Trophoblast cell (in vitro differentiated cells and primary cell): Measurements from ENCODE around the gene SPRYD7.

ENCODE experiments used
- DNase-seq, 2 donors: peaks; one replicate each; pipeline ENCODE4 v3.0.0-alpha.2; 2016
- H2AFZ ChIP-seq: 2 replicates; pipeline ENCODE4 v1.6.1; 2013; ENCODE audit warnings: low read length, moderate library complexity, mild to moderate bottlenecking; ENCODE audit not compliant: insufficient read depth, poor library complexity
- H2AK5ac ChIP-seq: 2 replicates; pipeline ENCODE4 v1.6.1; 2013; ENCODE audit warnings: mild to moderate bottlenecking, low read length
- H2BK120ac ChIP-seq: 2 replicates; pipeline ENCODE4 v1.6.1; 2013; ENCODE audit warnings: low read length, mild to moderate bottlenecking, moderate library complexity; ENCODE audit not compliant: insufficient read depth, poor library complexity
- H2BK12ac ChIP-seq: 2 replicates; pipeline ENCODE4 v1.6.1; 2013; ENCODE audit warnings: mild to moderate bottlenecking, low read length, moderate library complexity
- H2BK5ac ChIP-seq: 2 replicates; pipeline ENCODE4 v1.6.1; 2013; ENCODE audit warnings: low read length, low read depth, moderate library complexity, mild to moderate bottlenecking; ENCODE audit not compliant: poor library complexity
- H3K14ac ChIP-seq: 2 replicates; pipeline ENCODE4 v1.6.1; 2013; ENCODE audit warnings: mild to moderate bottlenecking, low read length
- H3K18ac ChIP-seq: 2 replicates; pipeline ENCODE4 v1.6.1; 2013; ENCODE audit warnings: mild to moderate bottlenecking, low read length
- H3K23ac ChIP-seq: 2 replicates; pipeline ENCODE4 v1.6.1; 2013; ENCODE audit warnings: low read length
- H3K27ac ChIP-seq: 2 replicates; pipeline ENCODE4 v1.5.1; 2013; ENCODE audit warnings: low read depth, mild to moderate bottlenecking, inconsistent platforms, low read length, moderate library complexity
- H3K27me3 ChIP-seq: 2 replicates; pipeline ENCODE4 v1.6.1; 2013; ENCODE audit warnings: inconsistent platforms, mild to moderate bottlenecking, low read length, moderate library complexity; ENCODE audit not compliant: insufficient read depth
- H3K36me3 ChIP-seq, 2 experiments: 1 replicate in 1 of 2; 2 replicates in 1 of 2; pipeline ENCODE4 v1.6.1; 2013; ENCODE audit warnings: low read length in 2 of 2, mild to moderate bottlenecking in 2 of 2, moderate library complexity in 1 of 2; ENCODE audit not compliant: insufficient read depth in 2 of 2, control insufficient read depth in 1 of 2
- H3K4ac ChIP-seq: 2 replicates; pipeline ENCODE4 v1.6.1; 2013; ENCODE audit warnings: low read depth, mild to moderate bottlenecking, low read length, moderate library complexity
- H3K4me1 ChIP-seq, 2 experiments: 1 replicate in 1 of 2; 2 replicates in 1 of 2; pipeline ENCODE4 v1.6.1; 2013; ENCODE audit warnings: low read length in 2 of 2, mild to moderate bottlenecking in 2 of 2, moderate library complexity in 1 of 2; ENCODE audit not compliant: insufficient read depth in 2 of 2, control insufficient read depth in 1 of 2
- H3K4me2 ChIP-seq: 2 replicates; pipeline ENCODE4 v1.6.1; 2013; ENCODE audit warnings: inconsistent platforms, mild to moderate bottlenecking, low read length, moderate library complexity
- H3K4me3 ChIP-seq: 2 replicates; pipeline ENCODE4 v1.5.1; 2013; ENCODE audit warnings: mild to moderate bottlenecking, low read depth, low read length, inconsistent platforms
- H3K79me1 ChIP-seq: one replicate; pipeline ENCODE4 v1.6.1; 2013; ENCODE audit warnings: low read length
- H3K79me2 ChIP-seq: 2 replicates; pipeline ENCODE4 v1.6.1; 2013; ENCODE audit warnings: low read length, mild to moderate bottlenecking; ENCODE audit not compliant: control insufficient read depth, insufficient read depth, poor library complexity
- H3K9ac ChIP-seq: 2 replicates; pipeline ENCODE4 v1.6.1; 2013; ENCODE audit warnings: mild to moderate bottlenecking, low read length
- H3K9me3 ChIP-seq: 2 replicates; pipeline ENCODE4 v1.6.1; 2013; ENCODE audit warnings: low read depth, mild to moderate bottlenecking, control low read depth, inconsistent platforms, low read length; ENCODE audit not compliant: insufficient read depth
- H4K12ac ChIP-seq: 2 replicates; pipeline ENCODE4 v1.6.1; 2013; ENCODE audit warnings: low read depth, mild to moderate bottlenecking, low read length, moderate library complexity
- H4K8ac ChIP-seq: 2 replicates; pipeline ENCODE4 v1.6.1; 2013; ENCODE audit warnings: low read depth, mild to moderate bottlenecking, low read length, moderate library complexity
- H4K91ac ChIP-seq: one replicate; pipeline ENCODE4 v1.6.1; 2013; ENCODE audit warnings: low read depth, mild to moderate bottlenecking, low read length, moderate library complexity
- WGBS: extraction: QIAGEN DNeasy Blood & Tissue Kit; methylation state at CpG from one replicate; pipeline ENCODE4 v1.1.7; 2013; ENCODE audit warnings: missing lambda C conversion rate; ENCODE audit not compliant: insufficient read length, insufficient coverage; ENCODE audit errors: extremely low coverage; 5-methylcytosine and 5-hydroxymethylcytosine counted together

Gene SPRYD7

DNA sequence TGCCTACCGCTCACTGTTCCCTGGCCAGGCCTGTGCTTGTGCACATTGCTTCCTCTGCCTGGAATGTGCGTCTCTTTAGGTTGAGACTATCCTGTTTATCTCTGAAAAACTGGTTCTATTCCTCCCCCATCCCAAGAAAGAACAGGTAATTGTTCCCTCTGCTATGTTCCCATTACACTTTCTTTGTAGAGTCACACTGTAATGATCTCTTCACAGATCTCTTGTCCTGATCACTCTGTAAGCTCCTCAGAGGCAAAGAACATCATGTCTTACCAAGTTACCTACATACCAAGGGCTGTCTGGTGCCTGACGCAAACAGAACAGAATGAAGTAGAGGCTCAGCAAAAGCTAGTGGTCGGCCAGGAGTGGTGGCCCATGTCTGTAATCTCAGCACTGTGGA, 40.3 kb downstream of the SPRYD7 start:
- peak; percentile 60 to 86 for DNase-seq
- Histone ChIP-seq H3K14ac (no peak overlapping the region), H3K4me3 (no peak overlapping the region), H3K23ac (no peak overlapping the region), H2AK5ac (no peak overlapping the region), H4K12ac (no peak overlapping the region), H2AFZ (no peak overlapping the region), H3K9ac (no peak overlapping the region), H2BK5ac (no peak overlapping the region), H3K4me2 (no peak overlapping the region), H2BK120ac (no peak overlapping the region), H3K79me2 (no peaks in the 10 kb centered on the region), H4K91ac (no peak overlapping the region), H3K9me3 (peaks cover 2% of the 10 kb centered on the region), H3K36me3 (no peaks in the 10 kb centered on the region), H3K27me3 (no peaks in the 10 kb centered on the region), H3K27ac (no peak overlapping the region), H3K18ac (no peak overlapping the region), H3K4me1 (no peaks in the 10 kb centered on the region), H3K4ac (no peak overlapping the region), H2BK12ac (no peak overlapping the region), H3K79me1 (no peaks in the 10 kb centered on the region), H4K8ac (no peak overlapping the region)
- WGBS: no CpG with 5 or more reads among the region's 4 CpGs

DNA sequence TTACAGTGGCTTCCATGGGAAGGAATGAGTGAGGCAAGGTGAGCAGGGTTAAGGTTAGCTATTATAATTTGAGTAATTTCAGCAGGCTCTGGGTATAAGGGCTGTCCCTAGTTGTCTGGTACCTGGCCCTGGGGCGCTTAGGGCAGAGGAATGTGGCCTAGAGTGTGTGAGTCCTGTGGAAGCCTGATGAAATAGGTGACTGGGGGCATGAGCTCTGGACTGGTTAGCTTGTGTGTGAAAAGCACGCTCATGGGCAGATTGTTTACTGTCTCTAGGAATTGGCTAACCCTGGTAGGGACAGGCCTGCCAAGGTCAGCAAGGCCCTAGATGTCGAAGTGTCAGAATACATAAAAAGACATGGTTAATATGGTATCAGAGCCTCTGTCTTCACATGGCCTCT, 42.5 kb downstream of the SPRYD7 start:
- no peak overlapping the region for H3K4ac ChIP-seq
- H4K8ac ChIP-seq: no peak overlapping the region
- no peak overlapping the region for H3K27ac ChIP-seq
- no peak overlapping the region for H3K23ac ChIP-seq
- no peak overlapping the region for H4K12ac ChIP-seq
- H3K4me1 ChIP-seq: no peaks in the 10 kb centered on the region
- no peak overlapping the region for H3K9ac ChIP-seq
- peak; percentile 94 to 97 for DNase-seq
- WGBS: no CpG with 5 or more reads among the region's 3 CpGs
- H3K79me1 ChIP-seq: no peaks in the 10 kb centered on the region
- no peaks in the 10 kb centered on the region for H3K36me3 ChIP-seq
- no peak overlapping the region for H2AK5ac ChIP-seq
- H2AFZ ChIP-seq: no peak overlapping the region
- H3K27me3 ChIP-seq: no peaks in the 10 kb centered on the region
- H2BK120ac ChIP-seq: no peak overlapping the region
- no peak overlapping the region for H3K14ac ChIP-seq
- H4K91ac ChIP-seq: no peak overlapping the region
- no peak overlapping the region for H3K4me2 ChIP-seq
- H3K9me3 ChIP-seq: peaks cover 2% of the 10 kb centered on the region
- no peak overlapping the region for H3K4me3 ChIP-seq
- no peaks in the 10 kb centered on the region for H3K79me2 ChIP-seq
- H3K18ac ChIP-seq: no peak overlapping the region
- no peak overlapping the region for H2BK5ac ChIP-seq
- no peak overlapping the region for H2BK12ac ChIP-seq

DNA sequence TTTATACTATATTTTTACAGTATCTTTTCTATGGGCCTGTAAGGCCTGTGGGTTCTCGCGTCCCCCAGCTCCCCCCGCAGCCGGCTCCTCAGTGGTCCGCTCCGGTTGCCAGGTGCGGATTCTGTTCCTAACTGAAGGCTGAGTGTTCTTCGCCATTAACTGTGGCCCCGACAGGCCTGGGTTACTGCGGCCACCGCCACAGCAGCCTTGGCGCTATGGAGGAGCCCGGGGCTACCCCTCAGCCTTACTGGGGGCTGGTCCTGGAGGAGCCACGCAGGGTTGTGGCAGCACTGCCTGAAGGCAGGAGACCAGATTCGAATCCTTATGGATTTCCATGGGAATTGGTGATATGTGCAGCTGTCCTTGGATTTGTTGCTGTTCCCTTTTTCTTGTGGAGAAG, 45.8 kb downstream of the SPRYD7 start:
- Histone ChIP-seq H3K79me1 (no peaks in the 10 kb centered on the region), H4K12ac (no peak overlapping the region), H3K27ac (no peak overlapping the region), H3K27me3 (no peaks in the 10 kb centered on the region), H3K4me2 (no peak overlapping the region), H3K4ac (no peak overlapping the region), H3K23ac (no peak overlapping the region), H3K9me3 (peaks cover 2% of the 10 kb centered on the region), H4K91ac (no peak overlapping the region), H3K4me3 (no peak overlapping the region), H2AFZ (no peak overlapping the region), H2BK5ac (no peak overlapping the region), H3K18ac (no peak overlapping the region), H3K36me3 (no peaks in the 10 kb centered on the region), H2BK12ac (no peak overlapping the region), H2AK5ac (no peak overlapping the region), H2BK120ac (no peak overlapping the region), H3K4me1 (no peaks in the 10 kb centered on the region), H4K8ac (no peak overlapping the region), H3K14ac (no peak overlapping the region), H3K9ac (no peak overlapping the region), H3K79me2 (no peaks in the 10 kb centered on the region)
- no CpG with 5 or more reads among the region's 15 CpGs for WGBS
- DNase-seq: no peak

DNA sequence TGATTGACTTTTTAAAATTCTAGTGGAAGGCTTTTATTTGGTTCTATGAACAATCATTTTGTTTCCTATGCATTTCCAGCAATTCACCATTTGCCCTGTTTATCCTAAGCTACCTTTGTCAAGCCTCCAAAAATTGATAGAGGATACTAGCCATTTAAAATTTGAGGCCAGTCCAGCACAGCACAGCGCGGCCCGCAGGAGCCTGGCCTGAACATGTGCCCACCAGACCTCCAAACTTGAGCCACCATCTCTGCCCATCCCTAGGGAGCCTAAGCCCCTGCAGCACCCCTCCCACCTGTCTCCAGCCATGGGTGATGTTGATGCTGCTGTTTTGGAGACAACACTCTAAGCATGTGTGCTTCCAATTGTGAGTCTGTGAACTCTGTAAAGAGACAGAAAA, 57.5 kb downstream of the SPRYD7 start:
- Histone ChIP-seq H3K18ac (no peak overlapping the region), H3K4me1 (no peaks in the 10 kb centered on the region), H3K27ac (no peak overlapping the region), H3K79me1 (no peaks in the 10 kb centered on the region), H3K79me2 (no peaks in the 10 kb centered on the region), H2BK120ac (no peak overlapping the region), H2AK5ac (no peak overlapping the region), H3K23ac (no peak overlapping the region), H4K91ac (no peak overlapping the region), H3K4me3 (no peak overlapping the region), H3K4ac (no peak overlapping the region), H3K9ac (peak overlapping the region; percentile 58), H4K12ac (no peak overlapping the region), H2BK12ac (no peak overlapping the region), H3K36me3 (no peaks in the 10 kb centered on the region), H3K14ac (no peak overlapping the region), H3K4me2 (no peak overlapping the region), H3K9me3 (peaks cover 27% of the 10 kb centered on the region), H3K27me3 (no peaks in the 10 kb centered on the region), H2BK5ac (no peak overlapping the region), H2AFZ (no peak overlapping the region), H4K8ac (no peak overlapping the region)
- DNase-seq: no peak
- no CpG with 5 or more reads among the region's 3 CpGs for WGBS
